NOMO-1 treated with dmso at 0.1 percent for 144 hours (cell line): ENCODE measurements around the gene FGF8.

ENCODE experiments used
- DNase-seq: peaks from one replicate; lab custom pipeline; 2025; ENCODE audit not compliant: unreplicated experiment; lab: John Stamatoyannopoulos, UW

FGF8 gene

GRCh38 chr10:101741938-101742337 lies 34.0 kb downstream of the FGF8 start:
- no peak for DNase-seq

- no peak for DNase-seq
These were observed 39.2 kb downstream of the FGF8 start for GRCh38 chr10:101736666-101737065.

GRCh38 chr10:101732096-101732495 lies 43.8 kb downstream of the FGF8 start:
- DNase-seq: no peak

DNA sequence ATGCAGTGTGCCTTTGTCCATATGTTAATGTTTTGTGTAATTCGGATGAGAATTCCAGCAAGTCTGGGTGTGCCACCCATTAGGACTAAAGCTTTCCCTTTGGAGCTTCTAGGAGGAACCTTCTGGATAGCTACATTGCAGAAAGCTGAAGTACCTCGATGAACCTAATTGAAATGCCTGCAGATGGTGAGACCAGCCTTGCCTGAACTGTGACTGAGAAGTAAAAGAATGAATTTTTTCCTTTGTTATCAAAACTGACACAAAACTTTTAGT lies 49.9 kb downstream of the FGF8 start:
- DNase-seq: no peak

GRCh38 chr10:101725296-101726114 lies 50.4 kb downstream of the FGF8 start:
- no peak for DNase-seq

DNA sequence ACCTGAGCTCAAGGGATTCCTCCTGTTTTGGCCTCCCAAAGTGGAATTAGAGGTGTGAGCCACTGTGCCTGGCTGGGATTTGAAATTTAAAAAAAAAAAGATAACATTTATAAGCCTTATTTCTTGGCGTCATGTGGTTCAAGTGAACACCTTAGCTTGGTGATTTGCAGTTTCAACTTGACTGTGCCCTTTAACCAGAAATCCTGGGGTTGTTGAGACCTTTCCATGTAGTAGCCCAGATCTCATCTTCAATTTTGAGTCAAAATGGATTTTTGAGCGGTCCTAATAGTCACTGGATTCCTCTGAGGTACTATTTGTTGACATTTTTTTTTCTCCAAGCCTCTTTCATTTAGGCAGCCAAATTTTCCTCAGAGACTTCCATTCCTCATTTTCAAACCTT lies 51.5 kb downstream of the FGF8 start:
- DNase-seq: no peak

DNA sequence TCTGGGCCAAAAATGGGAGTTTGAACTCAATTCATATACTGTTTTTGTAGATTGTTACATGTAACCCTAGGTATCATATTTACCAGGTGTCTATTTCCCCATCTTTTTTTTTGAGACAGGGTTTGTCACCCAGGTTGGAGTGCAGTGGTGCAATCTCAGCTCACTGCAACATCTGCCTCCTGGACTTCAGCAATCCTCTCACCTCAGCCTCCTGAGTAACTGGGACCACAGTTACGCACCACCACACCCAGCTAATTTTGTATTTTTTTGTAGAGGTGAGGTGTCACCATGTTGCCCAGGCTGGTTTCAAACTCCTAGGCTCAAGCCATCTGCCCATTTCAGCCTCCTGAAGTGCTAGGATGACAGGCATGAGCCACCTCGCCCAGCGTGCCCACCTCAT lies 52.7 kb downstream of the FGF8 start:
- no peak for DNase-seq

- DNase-seq: no peak
These were observed 54.1 kb downstream of the FGF8 start for GRCh38 chr10:101721806-101722205.

GRCh38 chr10:101720606-101721230 lies 55.2 kb downstream of the FGF8 start:
- DNase-seq: no peak
